ENCODE measurements around the gene FKBP2.

FKBP2 gene

DNA sequence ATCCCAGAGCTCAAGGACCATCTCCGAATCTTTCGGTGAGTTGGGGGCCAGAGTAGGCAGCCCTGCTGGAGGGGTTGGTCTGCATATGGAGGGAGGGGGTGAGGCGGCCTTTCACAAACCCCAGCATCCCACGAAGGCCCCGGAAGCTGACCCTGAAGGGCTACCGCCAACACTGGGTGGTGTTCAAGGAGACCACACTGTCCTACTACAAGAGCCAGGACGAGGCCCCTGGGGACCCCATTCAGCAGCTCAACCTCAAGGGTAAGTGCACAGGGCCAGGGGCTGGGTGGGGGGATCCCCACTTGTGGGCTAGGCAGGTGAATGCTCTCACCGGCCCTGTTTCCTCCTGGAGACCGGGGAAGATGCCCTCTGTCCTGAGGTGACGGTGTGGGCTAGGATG lies 21.1 kb upstream of the FKBP2 start:
- no peak for DNase-seq

DNA sequence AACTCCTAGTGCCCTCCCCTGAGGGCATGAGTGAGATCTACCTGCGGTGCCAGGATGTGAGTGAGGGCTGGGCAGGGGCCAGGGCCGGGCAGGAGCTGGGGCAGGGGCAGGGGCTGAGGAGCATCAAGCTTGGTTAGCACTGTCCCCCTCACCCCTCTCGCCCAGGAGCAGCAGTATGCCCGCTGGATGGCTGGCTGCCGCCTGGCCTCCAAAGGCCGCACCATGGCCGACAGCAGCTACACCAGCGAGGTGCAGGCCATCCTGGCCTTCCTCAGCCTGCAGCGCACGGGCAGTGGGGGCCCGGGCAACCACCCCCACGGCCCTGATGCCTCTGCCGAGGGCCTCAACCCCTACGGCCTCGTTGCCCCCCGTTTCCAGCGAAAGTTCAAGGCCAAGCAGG lies 20.6 kb upstream of the FKBP2 start:
- DNase-seq, result no peak

DNA sequence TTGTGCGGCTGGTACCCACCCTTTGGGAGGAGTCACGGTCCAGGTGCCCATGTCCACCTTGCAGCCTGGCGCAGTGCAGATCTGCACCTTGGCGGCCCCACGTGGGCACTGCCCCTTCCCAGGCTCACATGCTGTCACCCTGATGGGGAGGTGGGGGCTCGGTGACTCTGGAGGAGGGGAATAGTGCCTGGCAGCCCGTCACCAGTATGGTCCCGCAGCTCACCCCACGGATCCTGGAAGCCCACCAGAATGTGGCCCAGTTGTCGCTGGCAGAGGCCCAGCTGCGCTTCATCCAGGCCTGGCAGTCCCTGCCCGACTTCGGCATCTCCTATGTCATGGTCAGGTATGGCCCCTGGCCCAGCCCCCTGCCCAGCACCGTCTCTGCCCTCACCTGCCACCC lies 20.1 kb upstream of the FKBP2 start:
- no peak for DNase-seq

GRCh38 chr11:64222651-64223000 lies 18.3 kb upstream of the FKBP2 start:
- no peak for DNase-seq

DNA sequence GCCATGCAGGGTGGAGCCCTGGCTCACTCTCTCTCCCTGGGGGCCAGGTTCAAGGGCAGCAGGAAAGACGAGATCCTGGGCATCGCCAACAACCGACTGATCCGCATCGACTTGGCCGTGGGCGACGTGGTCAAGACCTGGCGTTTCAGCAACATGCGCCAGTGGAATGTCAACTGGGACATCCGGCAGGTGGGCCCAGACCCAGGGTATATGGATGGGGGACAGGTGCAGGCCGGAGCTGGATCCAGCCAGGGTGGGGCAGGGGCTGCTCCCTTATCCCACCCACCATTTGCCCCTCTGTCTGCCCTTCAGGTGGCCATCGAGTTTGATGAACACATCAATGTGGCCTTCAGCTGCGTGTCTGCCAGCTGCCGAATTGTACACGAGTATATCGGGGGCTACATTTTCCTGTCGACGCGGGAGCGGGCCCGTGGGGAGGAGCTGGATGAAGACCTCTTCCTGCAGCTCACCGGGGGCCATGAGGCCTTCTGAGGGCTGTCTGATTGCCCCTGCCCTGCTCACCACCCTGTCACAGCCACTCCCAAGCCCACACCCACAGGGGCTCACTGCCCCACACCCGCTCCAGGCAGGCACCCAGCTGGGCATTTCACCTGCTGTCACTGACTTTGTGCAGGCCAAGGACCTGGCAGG lies 17.8 kb upstream of the FKBP2 start:
- DNase-seq, result no peak

GRCh38 chr11:64224151-64224890 lies 16.6 kb upstream of the FKBP2 start:
- no peak for DNase-seq

- DNase-seq, result no peak
Observed at GRCh38 chr11:64224891-64225607, 15.8 kb upstream of the FKBP2 start.

GRCh38 chr11:64225608-64226506 lies 15.0 kb upstream of the FKBP2 start, which contains the start of the genes NUDT22 and TRPT1:
Gene NUDT22, plus strand, starts transcription at chr11:64226274. Its CDS starts 379 bp downstream, at chr11:64226653.
Gene TRPT1, minus strand, starts transcription at chr11:64226186. Its CDS starts 326 bp downstream, at chr11:64225860.
- peak; percentile 92 for DNase-seq

- DNase-seq, result no peak
Observed at GRCh38 chr11:64226507-64227051, 14.3 kb upstream of the FKBP2 start.

DNA sequence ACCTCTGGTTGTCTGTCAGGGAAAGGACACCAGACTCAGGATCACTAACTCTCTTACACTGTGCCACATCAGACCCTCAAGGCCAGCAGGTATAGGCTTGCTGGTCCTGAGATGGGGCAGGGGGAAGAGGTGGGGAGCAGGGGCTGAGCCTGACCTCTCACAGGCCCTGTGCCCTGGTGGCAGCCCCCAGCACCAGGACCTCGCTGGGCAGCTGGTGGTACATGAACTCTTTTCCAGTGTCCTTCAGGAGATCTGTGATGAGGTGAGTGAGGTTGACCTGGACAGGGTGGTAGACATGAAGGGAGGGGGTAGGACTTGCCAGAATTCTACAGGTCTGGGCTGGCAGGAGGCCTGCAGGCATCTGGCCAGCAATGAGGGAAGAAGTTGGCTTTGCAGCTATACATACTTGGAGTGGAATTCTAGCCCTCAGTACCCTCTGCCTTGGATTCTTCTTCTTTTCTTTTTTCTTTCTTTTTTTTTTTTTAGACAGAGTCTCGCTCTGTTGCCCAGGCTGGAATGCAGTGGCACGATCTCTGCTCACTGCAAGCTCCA lies 13.4 kb upstream of the FKBP2 start:
- no peak for DNase-seq

DNA sequence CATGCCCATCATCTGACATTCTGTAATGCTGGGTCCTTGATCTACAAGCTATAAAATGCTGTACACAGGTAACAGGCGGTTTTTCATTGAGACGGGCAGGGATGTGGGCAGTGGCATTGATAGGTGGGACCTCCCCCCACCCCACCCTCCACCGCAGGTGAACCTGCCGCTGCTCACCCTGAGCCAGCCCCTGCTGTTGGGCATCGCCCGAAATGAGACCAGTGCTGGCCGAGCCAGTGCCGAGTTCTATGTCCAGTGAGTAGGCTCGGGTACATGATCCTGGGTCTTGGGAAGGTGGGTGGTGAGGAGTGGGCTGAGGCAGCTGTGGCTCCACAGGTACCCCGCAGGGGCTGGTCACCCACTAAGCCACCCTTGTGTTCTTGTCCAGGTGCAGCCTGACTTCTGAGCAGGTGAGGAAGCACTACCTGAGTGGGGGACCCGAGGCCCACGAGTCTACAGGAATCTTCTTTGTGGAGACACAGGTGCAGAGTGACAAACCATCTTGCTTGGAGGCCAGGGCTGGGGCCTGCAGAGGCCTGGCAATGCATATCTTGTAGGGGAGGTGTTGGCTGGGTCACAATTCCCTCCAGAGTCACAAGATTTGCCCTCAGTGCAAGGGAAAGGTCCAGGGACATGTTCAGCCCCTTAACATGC lies 11.7 kb upstream of the FKBP2 start:
- no peak for DNase-seq

DNA sequence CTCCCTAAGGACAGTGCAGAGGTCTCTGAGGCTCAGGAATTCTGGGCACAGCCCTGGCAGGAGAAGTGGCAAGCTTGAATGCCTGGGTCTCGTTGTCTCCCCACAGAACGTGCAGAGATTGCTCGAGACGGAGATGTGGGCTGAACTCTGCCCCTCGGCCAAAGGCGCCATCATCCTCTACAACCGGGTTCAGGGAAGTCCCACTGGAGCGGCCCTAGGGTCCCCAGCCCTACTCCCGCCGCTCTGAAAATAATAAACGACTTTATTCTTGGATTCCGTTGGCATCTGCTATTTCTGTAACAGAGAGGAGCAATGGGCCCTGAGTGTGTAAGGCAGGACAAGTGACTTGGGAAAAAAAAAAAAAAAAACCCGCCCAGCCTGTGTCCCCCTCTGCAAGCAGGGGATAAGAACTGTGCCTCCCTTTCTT lies 11.1 kb upstream of the FKBP2 start:
- DNase-seq, result no peak

DNA sequence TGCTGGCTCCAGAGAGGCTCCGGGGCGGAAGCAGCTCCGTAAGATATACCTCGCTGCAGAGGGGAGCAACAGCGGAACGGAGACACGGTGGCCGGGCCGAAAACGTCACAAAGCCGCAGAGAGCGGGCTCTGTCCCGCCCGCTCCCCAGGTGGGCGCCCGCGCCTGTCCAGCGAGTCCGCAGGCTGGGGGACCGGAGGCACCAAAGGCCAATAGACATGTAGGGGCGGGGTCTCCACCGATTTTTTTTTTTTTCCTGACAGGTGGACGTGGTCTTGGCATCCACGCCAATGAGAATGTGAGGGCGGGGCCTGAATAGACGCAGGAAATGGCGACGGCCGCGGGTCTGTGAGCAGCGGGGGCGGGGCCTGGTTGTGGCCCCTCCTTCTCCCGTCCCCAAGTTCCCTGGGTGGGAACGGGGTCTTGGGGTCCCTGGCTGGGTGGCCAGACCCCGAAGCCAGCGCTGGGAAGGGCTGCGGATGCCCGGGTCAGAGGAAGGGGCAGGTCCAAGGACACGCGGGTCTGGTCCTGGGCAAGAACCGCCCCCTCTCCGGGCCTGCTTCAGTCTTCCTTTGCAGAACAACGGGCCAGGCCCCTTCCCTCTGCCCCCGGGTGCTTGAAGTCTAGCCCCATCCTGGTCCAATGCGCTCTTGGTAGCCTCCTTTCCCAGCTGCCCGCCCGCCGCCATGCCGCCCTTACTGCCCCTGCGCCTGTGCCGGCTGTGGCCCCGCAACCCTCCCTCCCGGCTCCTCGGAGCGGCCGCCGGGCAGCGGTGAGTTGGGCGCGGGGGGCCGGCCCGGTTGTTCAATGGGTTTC lies 10.5 kb upstream of the FKBP2 start, which contains the start of gene DNAJC4:
Gene DNAJC4, plus strand, starts transcription at position 378 of the 814 bp plus-strand sequence. Its CDS starts 307 bp downstream, at position 685.
- DNase-seq, result peak; percentile 75

GRCh38 chr11:64230985-64231365 lies 9.9 kb upstream of the FKBP2 start:
- DNase-seq, result no peak

DNA sequence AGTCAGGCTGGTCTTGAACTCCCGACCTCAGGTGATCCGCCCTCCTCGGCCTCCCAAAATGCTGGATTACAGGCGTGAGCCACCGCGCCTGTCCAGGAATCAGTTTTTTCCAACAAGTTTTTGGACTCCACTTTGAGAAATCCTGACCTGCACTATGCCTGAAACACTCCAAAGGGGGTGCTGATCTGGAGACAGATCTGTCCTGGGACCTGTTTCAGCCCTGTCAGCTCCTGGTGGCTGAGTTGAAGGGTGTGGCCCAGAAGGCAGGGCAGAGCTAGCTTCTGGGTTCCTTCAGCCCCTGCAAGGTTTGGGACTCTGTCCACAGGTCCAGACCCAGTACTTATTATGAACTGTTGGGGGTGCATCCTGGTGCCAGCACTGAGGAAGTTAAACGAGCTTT lies 9.3 kb upstream of the FKBP2 start:
- no peak for DNase-seq

GRCh38 chr11:64232182-64232966 lies 8.5 kb upstream of the FKBP2 start:
- DNase-seq, result no peak

- no peak for DNase-seq
Observed at GRCh38 chr11:64232967-64233315, 8.0 kb upstream of the FKBP2 start.

- DNase-seq, result peak; percentile 69
Observed at GRCh38 chr11:64233913-64234586, 6.8 kb upstream of the FKBP2 start, which contains the start of gene VEGFB. Gene VEGFB, plus strand, starts transcription at chr11:64234584. Its CDS starts 250 bp downstream, at chr11:64234834.

All from activated T-cell treated with anti-CD3 and anti-CD28 coated beads for 4 hours (primary cell).